ENCODE results near the gene EZR.

EZR gene

GRCh38 chr6:158770533-158771330, 48.4 kb downstream of the EZR start:
- H2BK5ac ChIP-seq (ENCODE audit: low read depth, low read length, poor library complexity): no peak overlapping the region
- no CpG with 5 or more reads among the region's 21 CpGs for WGBS (ENCODE audit: extremely low coverage, insufficient coverage, insufficient read length)
- H3K14ac ChIP-seq (ENCODE audit: low read length): no peak overlapping the region
- no peak for DNase-seq
- no peak overlapping the region for H3K18ac ChIP-seq (ENCODE audit: low read length)
- no peaks in the 10 kb centered on the region for H3K9me3 ChIP-seq (ENCODE audit: insufficient read depth, low read depth, low read length)
- H3K23ac ChIP-seq (ENCODE audit: low read length): no peak overlapping the region
- no peak overlapping the region for H3K4me3 ChIP-seq (ENCODE audit: low read depth, low read length)
- no peak overlapping the region for H2AK5ac ChIP-seq (ENCODE audit: low read length)
- H3K79me1 ChIP-seq (ENCODE audit: low read length): no peaks in the 10 kb centered on the region
- no peak overlapping the region for H3K9ac ChIP-seq (ENCODE audit: low read length)
- H3K36me3 ChIP-seq (ENCODE audit: control insufficient read depth in 1 of 2, insufficient read depth in 2 of 2, low read length in 2 of 2): peaks cover 85 to 95% of the 10 kb centered on the region in 2 experiments
- no peaks in the 10 kb centered on the region for H3K79me2 ChIP-seq (ENCODE audit: control insufficient read depth, insufficient read depth, low read length, poor library complexity)
- no peak overlapping the region for H4K91ac ChIP-seq (ENCODE audit: low read depth, low read length)
- H3K4me2 ChIP-seq (ENCODE audit: low read length): no peak overlapping the region
- H2BK12ac ChIP-seq (ENCODE audit: low read length): no peak overlapping the region
- no peak overlapping the region for H3K4ac ChIP-seq (ENCODE audit: low read depth, low read length)
- H4K12ac ChIP-seq (ENCODE audit: low read depth, low read length): no peak overlapping the region
- H3K27me3 ChIP-seq (ENCODE audit: insufficient read depth, low read length): no peaks in the 10 kb centered on the region
- no peak overlapping the region for H4K8ac ChIP-seq (ENCODE audit: low read depth, low read length)
- H2AFZ ChIP-seq (ENCODE audit: insufficient read depth, low read length, poor library complexity): no peak overlapping the region
- no peak overlapping the region for H3K27ac ChIP-seq (ENCODE audit: low read depth, low read length)
- no peak overlapping the region for H2BK120ac ChIP-seq (ENCODE audit: insufficient read depth, low read length, poor library complexity)
- H3K4me1 ChIP-seq (ENCODE audit: control insufficient read depth in 1 of 2, insufficient read depth in 2 of 2, low read length in 2 of 2): no peaks in the 10 kb centered on the region

GRCh38 chr6:158769771-158770432, 49.3 kb downstream of the EZR start:
- H3K18ac ChIP-seq (ENCODE audit: low read length): no peak overlapping the region

DNA sequence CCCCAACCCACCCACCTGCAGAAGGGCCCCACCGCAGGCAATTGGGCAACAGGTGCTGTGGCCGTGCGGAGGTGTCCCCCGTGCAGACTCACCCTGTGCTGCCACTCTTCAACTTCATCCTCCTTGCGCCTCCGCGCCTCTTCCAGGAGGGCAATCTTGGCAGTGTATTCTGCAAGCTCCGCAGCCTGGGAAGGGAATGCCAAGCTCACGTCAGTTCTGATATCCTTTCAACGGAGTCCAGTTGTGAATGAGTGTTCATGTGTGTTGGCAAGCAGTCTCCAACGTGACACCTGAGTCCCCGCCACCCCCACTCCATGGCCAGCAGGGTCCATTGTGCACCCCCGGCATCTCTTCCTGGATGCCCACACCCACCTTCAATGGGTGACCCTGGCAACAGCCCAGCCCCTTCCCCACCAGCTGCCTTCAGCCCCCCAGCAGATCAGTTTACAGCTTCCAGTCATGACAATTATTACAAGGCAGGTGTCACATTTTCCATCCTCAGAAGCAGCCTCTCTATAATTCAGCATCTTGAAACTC, 49.9 kb downstream of the EZR start:
- Histone ChIP-seq H4K12ac (ENCODE audit: low read depth, low read length) (no peak overlapping the region), H3K4me2 (ENCODE audit: low read length) (no peak overlapping the region)

More at GRCh38 chr6:158769771-158770432, 49.3 kb downstream of the EZR start:
- Histone ChIP-seq H4K8ac (ENCODE audit: low read depth, low read length) (no peak overlapping the region), H3K4me2 (ENCODE audit: low read length) (no peak overlapping the region), H3K4ac (ENCODE audit: low read depth, low read length) (no peak overlapping the region), H3K79me2 (ENCODE audit: control insufficient read depth, insufficient read depth, low read length, poor library complexity) (no peaks in the 10 kb centered on the region), H4K12ac (ENCODE audit: low read depth, low read length) (no peak overlapping the region), H2BK120ac (ENCODE audit: insufficient read depth, low read length, poor library complexity) (no peak overlapping the region), H3K27me3 (ENCODE audit: insufficient read depth, low read length) (no peaks in the 10 kb centered on the region), H3K9me3 (ENCODE audit: insufficient read depth, low read depth, low read length) (no peaks in the 10 kb centered on the region), H3K79me1 (ENCODE audit: low read length) (no peaks in the 10 kb centered on the region), H3K4me3 (ENCODE audit: low read depth, low read length) (no peak overlapping the region), H3K9ac (ENCODE audit: low read length) (no peak overlapping the region), H3K23ac (ENCODE audit: low read length) (no peak overlapping the region), H3K36me3 (ENCODE audit: control insufficient read depth in 1 of 2, insufficient read depth in 2 of 2, low read length in 2 of 2) (peaks cover 92 to 96% of the 10 kb centered on the region in 2 experiments), H3K4me1 (ENCODE audit: control insufficient read depth in 1 of 2, insufficient read depth in 2 of 2, low read length in 2 of 2) (no peaks in the 10 kb centered on the region), H2BK12ac (ENCODE audit: low read length) (no peak overlapping the region), H2BK5ac (ENCODE audit: low read depth, low read length, poor library complexity) (no peak overlapping the region), H3K27ac (ENCODE audit: low read depth, low read length) (no peak overlapping the region), H3K14ac (ENCODE audit: low read length) (no peak overlapping the region), H2AK5ac (ENCODE audit: low read length) (no peak overlapping the region), H2AFZ (ENCODE audit: insufficient read depth, low read length, poor library complexity) (no peak overlapping the region), H4K91ac (ENCODE audit: low read depth, low read length) (no peak overlapping the region)
- no CpG with 5 or more reads among the region's 18 CpGs for WGBS (ENCODE audit: extremely low coverage, insufficient coverage, insufficient read length)
- no peak for DNase-seq

DNA sequence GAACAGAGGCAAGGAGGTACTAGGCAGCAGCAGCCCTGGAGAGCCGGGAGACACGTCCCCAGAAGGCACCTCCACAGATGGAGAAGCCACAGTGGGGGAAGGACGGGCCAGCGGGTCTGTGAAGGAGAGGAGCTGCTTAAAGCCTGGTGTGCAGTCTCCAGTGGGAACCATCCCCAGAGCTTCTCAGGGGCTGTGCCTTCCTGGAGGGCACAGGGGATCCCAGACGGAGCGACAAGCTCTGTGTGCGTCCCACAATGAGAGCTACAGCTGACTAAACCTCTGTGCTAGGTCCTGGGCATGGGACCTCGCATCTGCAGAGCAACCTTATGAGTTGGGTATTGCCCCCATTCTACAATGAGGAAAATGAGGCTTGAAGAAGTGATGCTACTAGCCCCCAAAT, 50.7 kb downstream of the EZR start:
- H4K12ac ChIP-seq (ENCODE audit: low read depth, low read length): no peak overlapping the region
- no peaks in the 10 kb centered on the region for H3K79me2 ChIP-seq (ENCODE audit: control insufficient read depth, insufficient read depth, low read length, poor library complexity)
- H2BK120ac ChIP-seq (ENCODE audit: insufficient read depth, low read length, poor library complexity): no peak overlapping the region
- H3K36me3 ChIP-seq (ENCODE audit: control insufficient read depth in 1 of 2, insufficient read depth in 2 of 2, low read length in 2 of 2): peaks cover 93 to 94% of the 10 kb centered on the region in 2 experiments
- no peak overlapping the region for H4K91ac ChIP-seq (ENCODE audit: low read depth, low read length)
- no peak overlapping the region for H2BK5ac ChIP-seq (ENCODE audit: low read depth, low read length, poor library complexity)
- H2AK5ac ChIP-seq (ENCODE audit: low read length): no peak overlapping the region
- no peak overlapping the region for H3K4me3 ChIP-seq (ENCODE audit: low read depth, low read length)
- no peaks in the 10 kb centered on the region for H3K27me3 ChIP-seq (ENCODE audit: insufficient read depth, low read length)
- no peak overlapping the region for H3K23ac ChIP-seq (ENCODE audit: low read length)
- peaks cover 0 to 3% of the 10 kb centered on the region in 2 experiments for H3K4me1 ChIP-seq (ENCODE audit: control insufficient read depth in 1 of 2, insufficient read depth in 2 of 2, low read length in 2 of 2)
- H3K4me2 ChIP-seq (ENCODE audit: low read length): no peak overlapping the region
- no peak overlapping the region for H3K4ac ChIP-seq (ENCODE audit: low read depth, low read length)
- no CpG with 5 or more reads among the region's 8 CpGs for WGBS (ENCODE audit: extremely low coverage, insufficient coverage, insufficient read length)
- H3K14ac ChIP-seq (ENCODE audit: low read length): no peak overlapping the region
- H3K9me3 ChIP-seq (ENCODE audit: insufficient read depth, low read depth, low read length): no peaks in the 10 kb centered on the region
- no peak overlapping the region for H3K27ac ChIP-seq (ENCODE audit: low read depth, low read length)
- H4K8ac ChIP-seq (ENCODE audit: low read depth, low read length): no peak overlapping the region
- DNase-seq: no peak
- H3K79me1 ChIP-seq (ENCODE audit: low read length): no peaks in the 10 kb centered on the region
- H3K9ac ChIP-seq (ENCODE audit: low read length): no peak overlapping the region
- no peak overlapping the region for H2BK12ac ChIP-seq (ENCODE audit: low read length)
- H2AFZ ChIP-seq (ENCODE audit: insufficient read depth, low read length, poor library complexity): no peak overlapping the region
- no peak overlapping the region for H3K18ac ChIP-seq (ENCODE audit: low read length)

More for the DNA sequence above, 49.9 kb downstream of the EZR start:
- no peak overlapping the region for H3K23ac ChIP-seq (ENCODE audit: low read length)
- no peak overlapping the region for H3K14ac ChIP-seq (ENCODE audit: low read length)
- H2BK12ac ChIP-seq (ENCODE audit: low read length): no peak overlapping the region
- no peak overlapping the region for H3K27ac ChIP-seq (ENCODE audit: low read depth, low read length)
- H2AFZ ChIP-seq (ENCODE audit: insufficient read depth, low read length, poor library complexity): no peak overlapping the region
- no peak overlapping the region for H2BK120ac ChIP-seq (ENCODE audit: insufficient read depth, low read length, poor library complexity)
- no peaks in the 10 kb centered on the region for H3K27me3 ChIP-seq (ENCODE audit: insufficient read depth, low read length)
- no CpG with 5 or more reads among the region's 13 CpGs for WGBS (ENCODE audit: extremely low coverage, insufficient coverage, insufficient read length)
- no peak overlapping the region for H3K9ac ChIP-seq (ENCODE audit: low read length)
- H3K9me3 ChIP-seq (ENCODE audit: insufficient read depth, low read depth, low read length): no peaks in the 10 kb centered on the region
- H3K18ac ChIP-seq (ENCODE audit: low read length): no peak overlapping the region
- H4K8ac ChIP-seq (ENCODE audit: low read depth, low read length): no peak overlapping the region
- no peak overlapping the region for H2AK5ac ChIP-seq (ENCODE audit: low read length)
- no peak overlapping the region for H3K4me3 ChIP-seq (ENCODE audit: low read depth, low read length)
- peaks cover 0 to 3% of the 10 kb centered on the region in 2 experiments for H3K4me1 ChIP-seq (ENCODE audit: control insufficient read depth in 1 of 2, insufficient read depth in 2 of 2, low read length in 2 of 2)
- no peak overlapping the region for H3K4ac ChIP-seq (ENCODE audit: low read depth, low read length)
- DNase-seq: no peak
- H2BK5ac ChIP-seq (ENCODE audit: low read depth, low read length, poor library complexity): no peak overlapping the region
- H3K79me2 ChIP-seq (ENCODE audit: control insufficient read depth, insufficient read depth, low read length, poor library complexity): no peaks in the 10 kb centered on the region
- H3K79me1 ChIP-seq (ENCODE audit: low read length): no peaks in the 10 kb centered on the region
- H4K91ac ChIP-seq (ENCODE audit: low read depth, low read length): no peak overlapping the region
- H3K36me3 ChIP-seq (ENCODE audit: control insufficient read depth in 1 of 2, insufficient read depth in 2 of 2, low read length in 2 of 2): peaks cover 97% of the 10 kb centered on the region in 2 experiments

All from trophoblast cell (in vitro differentiated cells and primary cell).